Dedifferentiated amniotic fluid mesenchymal stem cell (primary cell): ENCODE results near the gene MRPS35.
"Not testable (repeated sequence)": the region's sequence is repeated elsewhere in the genome, so short reads cannot be mapped to it uniquely, and the experiment has no call there.

Experiments
- DNase-seq: peaks from one replicate; pipeline ENCODE4 v3.0.0-alpha.2; 2016; ENCODE audit errors: extremely low spot score

MRPS35 gene

DNA sequence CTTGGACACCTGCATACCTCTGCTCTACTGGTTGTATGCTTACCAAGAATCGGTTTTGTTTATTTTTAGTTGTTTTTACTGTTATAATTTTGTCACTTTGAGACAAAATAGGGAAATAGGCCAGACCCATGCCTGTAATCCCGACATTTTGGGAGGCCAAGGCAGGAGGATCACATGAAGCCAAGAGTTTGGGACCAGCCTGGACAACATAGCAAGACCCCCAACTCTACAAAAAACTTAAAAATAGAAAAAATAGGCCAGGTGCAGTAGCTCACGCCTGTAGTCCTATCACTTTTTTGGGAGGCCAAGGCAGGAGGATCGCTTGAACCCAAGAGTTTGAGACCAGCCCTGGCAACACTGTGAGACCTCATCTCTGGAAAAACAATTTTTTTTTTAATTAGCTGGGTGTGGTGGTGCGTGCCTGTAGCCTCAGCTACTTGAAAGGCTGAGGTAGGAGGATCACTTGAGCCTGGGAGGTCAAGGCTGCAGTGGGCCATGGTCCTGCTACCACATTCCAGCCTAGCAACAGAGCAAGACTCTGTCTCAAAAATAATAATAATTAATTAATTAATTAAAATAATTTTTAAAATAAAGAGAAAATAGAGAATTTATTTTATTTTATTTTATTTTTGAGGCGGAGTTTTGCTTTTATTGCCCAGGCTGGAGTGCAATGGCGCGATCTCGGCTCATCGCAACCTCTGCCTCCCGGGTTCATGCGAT, 1.3 kb upstream of the MRPS35 start:
- DNase-seq, result no peak

DNA sequence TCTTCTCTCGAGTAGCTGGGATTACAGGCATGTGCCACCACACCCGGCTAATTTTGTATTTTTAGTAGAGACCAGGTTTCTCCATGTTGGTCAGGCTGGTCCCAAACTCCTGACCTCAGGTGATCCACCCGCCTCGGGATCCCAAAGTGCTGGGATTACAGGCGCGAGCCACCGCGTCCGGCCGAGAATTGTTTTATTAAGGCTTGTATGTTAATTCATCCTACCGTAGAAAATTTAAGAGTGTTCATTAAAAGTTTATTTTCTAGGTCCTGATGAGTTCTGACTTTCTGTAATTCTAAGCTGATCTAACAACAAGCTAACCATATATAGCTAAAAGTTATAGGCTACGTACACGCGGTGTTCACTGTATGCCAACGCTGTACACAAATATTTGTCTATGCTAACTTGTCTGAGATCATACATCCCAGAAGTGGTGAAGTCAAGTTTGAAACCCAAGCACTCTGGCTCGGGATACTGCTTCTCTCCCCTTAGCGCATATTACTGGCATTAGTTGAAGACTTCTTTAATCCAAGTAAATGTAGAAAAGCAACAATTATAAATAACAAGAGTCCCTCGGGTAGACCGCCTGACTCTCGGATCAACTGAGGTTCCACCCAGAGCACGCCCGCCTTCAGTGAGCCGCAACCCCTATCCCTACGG, 570 bp upstream of the MRPS35 start:
- peak; percentile 73 for DNase-seq

GRCh38 chr12:27711317-27711682, 668 bp downstream of the MRPS35 start:
- DNase-seq, result no peak

DNA sequence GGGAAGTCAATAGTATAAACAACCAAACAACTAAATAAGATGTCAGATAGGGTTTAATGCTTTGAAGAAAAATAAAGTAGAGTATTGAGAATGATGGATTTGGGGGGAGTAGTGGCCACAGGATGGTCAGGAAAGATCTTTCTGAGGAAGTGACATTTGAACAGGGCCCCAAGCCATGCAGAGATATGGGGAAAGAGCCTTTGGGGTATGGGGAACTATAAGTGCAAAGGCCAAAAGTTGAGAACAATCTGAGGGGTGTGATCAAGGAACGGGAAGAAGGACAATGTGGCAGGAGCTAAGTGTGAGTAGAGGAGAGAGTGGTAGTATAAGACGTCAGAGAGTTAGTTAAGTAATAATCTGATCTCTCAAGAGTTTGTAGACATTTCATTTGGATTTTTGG, 1.3 kb downstream of the MRPS35 start:
- no peak for DNase-seq

- DNase-seq, result no peak
These were observed 12.6 kb downstream of the MRPS35 start for GRCh38 chr12:27723212-27723611.

DNA sequence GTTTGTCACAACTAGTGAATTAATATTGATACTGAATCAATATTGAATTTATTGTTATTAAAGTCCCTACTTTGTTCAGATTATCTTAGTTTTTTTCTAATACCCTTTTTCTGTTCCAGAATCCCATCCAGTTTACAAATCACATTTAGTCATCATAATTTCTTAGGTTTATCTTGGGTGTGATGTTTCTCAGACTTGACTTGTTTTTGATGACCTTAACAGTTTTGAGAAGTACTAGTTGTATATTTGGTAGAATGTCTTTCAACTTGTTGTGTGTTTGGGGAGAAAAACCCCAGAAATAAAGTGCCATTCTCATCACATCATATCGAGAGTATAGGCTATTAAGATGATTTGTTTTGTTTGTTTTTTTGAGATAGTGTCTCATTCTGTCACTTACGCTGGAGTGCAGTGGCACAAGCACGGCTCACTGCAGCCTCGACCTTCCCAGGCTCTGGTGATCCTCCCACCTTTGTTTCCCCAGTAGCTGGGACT, 19.5 kb downstream of the MRPS35 start:
- no peak for DNase-seq

GRCh38 chr12:27732281-27732680, 21.6 kb downstream of the MRPS35 start:
- DNase-seq, result no peak

- DNase-seq, result no peak
These were observed 22.5 kb downstream of the MRPS35 start for GRCh38 chr12:27733052-27733656.

DNA sequence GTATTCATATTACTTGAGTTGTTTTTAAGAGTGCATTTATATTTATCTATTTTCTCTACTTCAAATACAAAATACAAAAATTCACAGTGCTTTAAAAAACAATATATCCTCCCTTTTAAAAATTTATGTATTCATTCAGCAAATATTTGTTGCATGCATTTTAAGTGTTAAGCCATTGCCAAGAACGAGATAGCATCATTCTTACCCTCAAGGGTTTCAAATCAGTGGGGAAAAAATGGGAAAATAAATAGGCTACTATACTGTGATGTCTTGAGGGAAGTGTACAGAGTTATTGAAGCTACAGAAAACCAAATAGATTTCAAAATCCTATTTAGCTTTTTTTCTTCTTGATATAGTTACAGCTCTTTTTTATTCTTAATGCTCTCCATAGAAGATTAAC, 23.2 kb downstream of the MRPS35 start:
- DNase-seq, result no peak

DNA sequence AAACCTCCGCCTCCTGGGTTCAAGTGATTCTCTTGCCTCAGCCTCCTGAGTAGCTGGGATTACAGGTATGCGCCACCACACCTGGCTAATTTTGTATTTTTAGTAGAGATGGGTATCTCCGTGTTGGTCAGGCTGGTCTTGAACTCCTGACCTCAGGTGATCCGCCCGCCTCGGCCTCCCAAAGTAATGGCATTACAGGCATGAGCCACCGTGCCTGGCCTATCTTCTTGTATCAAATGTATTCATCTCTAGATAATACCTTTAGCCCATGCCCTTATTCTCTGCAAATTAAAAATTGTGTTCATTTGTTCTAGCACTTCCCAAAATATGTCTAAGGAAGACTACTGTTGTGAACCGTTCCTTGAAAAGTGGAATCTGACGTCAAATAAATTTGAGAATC, 23.7 kb downstream of the MRPS35 start:
- DNase-seq, result not testable (repeated sequence)

GRCh38 chr12:27743601-27744000, 33.0 kb downstream of the MRPS35 start:
- no peak for DNase-seq

- not testable (repeated sequence) for DNase-seq
These were observed 35.1 kb downstream of the MRPS35 start for GRCh38 chr12:27745734-27746133.

DNA sequence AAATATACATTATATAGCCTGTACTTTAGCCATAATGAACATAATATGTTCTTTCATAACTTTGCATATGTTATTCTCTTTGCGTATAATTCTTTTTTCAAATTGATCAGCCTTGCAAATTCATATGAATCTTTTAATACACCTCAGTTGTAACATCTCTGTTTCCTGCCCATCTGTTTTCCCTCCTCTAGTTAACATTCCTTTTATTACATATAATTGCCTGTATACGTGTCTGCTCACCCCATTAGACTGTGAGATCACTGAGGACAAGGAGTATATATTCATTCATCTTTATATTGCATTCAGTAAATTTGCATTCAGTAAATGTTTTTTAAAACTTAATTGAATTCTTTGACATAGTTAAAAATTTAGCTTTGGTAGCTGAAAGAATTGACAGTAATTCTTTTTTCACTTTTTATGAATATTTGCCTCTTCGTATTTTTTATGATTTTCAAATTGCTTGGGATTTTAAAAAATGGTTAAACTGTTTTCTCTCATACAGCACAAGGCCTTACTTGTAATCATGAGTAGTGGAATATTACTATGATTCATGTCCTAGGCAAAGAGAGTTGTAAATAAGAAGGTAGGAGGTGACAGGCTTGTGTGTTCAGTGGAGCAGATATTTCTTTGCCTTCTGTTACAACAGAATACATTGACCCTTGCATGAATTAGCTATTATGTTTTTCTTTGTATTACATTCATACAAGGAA, 36.6 kb downstream of the MRPS35 start:
- DNase-seq, result no peak

GRCh38 chr12:27751386-27752047, 40.9 kb downstream of the MRPS35 start:
- no peak for DNase-seq

DNA sequence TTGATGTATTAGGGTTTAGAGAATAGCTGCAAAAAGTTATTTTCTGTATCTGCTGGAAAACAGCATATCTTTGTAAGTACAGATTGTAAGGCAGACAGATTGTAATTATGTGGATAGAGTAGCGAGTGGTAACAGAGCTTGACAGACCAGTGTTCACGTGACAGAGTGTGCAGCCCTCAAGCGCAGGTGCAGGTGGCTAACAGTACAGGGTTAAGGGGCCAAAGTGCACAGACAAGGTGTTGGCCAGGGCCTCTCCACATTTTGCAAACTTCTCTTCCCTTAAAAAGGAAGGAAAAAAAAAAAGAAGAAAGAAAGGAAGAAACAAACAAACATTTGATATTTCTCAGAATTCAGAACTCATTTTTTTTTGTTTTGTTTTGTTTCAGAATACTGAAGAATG, 44.2 kb downstream of the MRPS35 start:
- no peak for DNase-seq

DNA sequence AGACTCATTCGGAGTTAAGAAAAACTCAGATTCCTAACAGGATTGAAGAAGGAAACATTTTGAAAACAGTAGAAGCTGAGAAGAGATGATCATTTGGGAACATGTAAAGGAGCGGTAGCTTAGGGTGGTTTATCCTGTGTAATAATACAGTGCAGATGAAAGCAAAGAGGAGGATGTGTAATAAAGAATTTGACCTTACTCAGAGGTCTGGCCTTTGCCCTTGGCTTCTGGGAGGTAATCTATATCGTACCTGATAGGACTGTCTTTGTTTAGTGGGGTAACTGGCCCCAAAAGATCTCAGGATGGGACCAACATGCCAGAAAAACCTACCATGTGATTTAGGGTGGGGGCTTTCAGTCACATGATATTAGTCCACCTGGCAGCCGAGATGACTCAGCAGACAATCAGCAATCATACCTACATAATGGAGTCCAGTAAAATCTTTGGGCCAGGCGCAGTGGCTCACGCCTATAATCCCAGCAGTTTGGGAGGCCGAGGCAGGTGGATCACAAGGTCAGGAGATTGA, 46.1 kb downstream of the MRPS35 start:
- no peak for DNase-seq

- no peak for DNase-seq
These were observed 52.1 kb downstream of the MRPS35 start for GRCh38 chr12:27762757-27763156.

- no peak for DNase-seq
These were observed 56.0 kb downstream of the MRPS35 start for GRCh38 chr12:27766587-27766986.

GRCh38 chr12:27769142-27769673, 58.6 kb downstream of the MRPS35 start:
- DNase-seq, result no peak

GRCh38 chr12:27771481-27772327, 61.1 kb downstream of the MRPS35 start:
- no peak for DNase-seq
